GM04503 (cell line): Measurements from ENCODE around the gene SHKBP1.
"Not testable (repeated sequence)": the region's sequence is repeated elsewhere in the genome, so short reads cannot be mapped to it uniquely, and the experiment has no call there.

Experiments used
- DNase-seq: peaks from one replicate; pipeline ENCODE4 v3.0.0-alpha.2; 2012; ENCODE audit warnings: low read depth

The SHKBP1 gene

GRCh38 chr19:40616178-40616577 is 39.5 kb downstream of the SHKBP1 start:
- DNase-seq = no peak

GRCh38 chr19:40616941-40617340 is 40.3 kb downstream of the SHKBP1 start:
- DNase-seq = no peak

GRCh38 chr19:40617961-40618360 is 41.3 kb downstream of the SHKBP1 start:
- no peak for DNase-seq

GRCh38 chr19:40619333-40620160 is 42.9 kb downstream of the SHKBP1 start:
- no peak for DNase-seq

- no peak for DNase-seq
Measured at GRCh38 chr19:40620161-40620485, 43.5 kb downstream of the SHKBP1 start.

GRCh38 chr19:40621283-40621682 is 44.6 kb downstream of the SHKBP1 start:
- DNase-seq = no peak

GRCh38 chr19:40621966-40622772 is 45.5 kb downstream of the SHKBP1 start:
- DNase-seq = no peak

GRCh38 chr19:40622773-40623075 is 46.1 kb downstream of the SHKBP1 start:
- DNase-seq = no peak

- no peak for DNase-seq
Measured at GRCh38 chr19:40623403-40624251, 47.0 kb downstream of the SHKBP1 start.

GRCh38 chr19:40624369-40625153 is 47.9 kb downstream of the SHKBP1 start:
- not testable (repeated sequence) for DNase-seq

- DNase-seq = no peak
Measured at GRCh38 chr19:40625406-40626120, 48.9 kb downstream of the SHKBP1 start.

- DNase-seq = no peak
Measured at GRCh38 chr19:40626918-40627317, 50.2 kb downstream of the SHKBP1 start.

GRCh38 chr19:40627486-40628279 is 51.0 kb downstream of the SHKBP1 start:
- no peak for DNase-seq

GRCh38 chr19:40629346-40629745 is 52.7 kb downstream of the SHKBP1 start:
- DNase-seq = no peak

- DNase-seq = no peak
Measured at GRCh38 chr19:40630571-40631160, 54.0 kb downstream of the SHKBP1 start.

GRCh38 chr19:40632311-40633036 is 55.8 kb downstream of the SHKBP1 start:
- no peak for DNase-seq

- DNase-seq = no peak
Measured at GRCh38 chr19:40633207-40633606, 56.5 kb downstream of the SHKBP1 start.

- DNase-seq = no peak
Measured at GRCh38 chr19:40638327-40638726, 61.7 kb downstream of the SHKBP1 start.

- DNase-seq = no peak
Measured at GRCh38 chr19:40639638-40639982, 62.9 kb downstream of the SHKBP1 start.
